WTC11 (cell line): ENCODE data around the gene PARD3B. TPM values are rescaled to one million over a fixed set of nuclear protein-coding genes. Genes with fewer than 3 reads are reported as not detected.

Experiments
- ATAC-seq: fragments of 200-7000 bp; cut with Tn5 transposase; 2 replicates; pipeline ENCODE4 v1.10.0; 2021; ENCODE audit warnings: mild to moderate bottlenecking, moderate library complexity
- CTCF ChIA-PET: fragments of 300-600 bp; sonication (Branson Sonifier 250); formaldehyde crosslinking; loops from one replicate; lab custom pipeline; 2021; ENCODE audit warnings: antibody characterized with exemption; lab: Charles Lee
- POLR2A ChIA-PET: fragments of 350-600 bp; sonication (Branson Sonifier 250); formaldehyde crosslinking; loops from one replicate; lab custom pipeline; 2021; ENCODE audit warnings: antibody characterized with exemption; lab: Charles Lee
- DNase-seq: peaks from one replicate; pipeline ENCODE4 v3.0.0; 2021; ENCODE audit warnings: low spot score
- H3K27ac Mint-ChIP-seq: 2 replicates; pipeline ENCODE4 v1.8.0; 2021; ENCODE audit warnings: mixed read lengths
- H3K27me3 Mint-ChIP-seq: 2 replicates; pipeline ENCODE4 v1.8.0; 2021; ENCODE audit warnings: low read depth, mild to moderate bottlenecking, moderate library complexity, mixed read lengths
- H3K36me3 Mint-ChIP-seq: 2 replicates; pipeline ENCODE4 v1.8.0; 2021; ENCODE audit warnings: mixed read lengths
- H3K4me1 Mint-ChIP-seq: 2 replicates; pipeline ENCODE4 v1.8.0; 2022; ENCODE audit warnings: mixed read lengths
- H3K4me3 Mint-ChIP-seq: 2 replicates; pipeline ENCODE4 v1.8.0; 2021; ENCODE audit warnings: mild to moderate bottlenecking, moderate library complexity, mixed read lengths
- H3K9me3 Mint-ChIP-seq: 2 replicates; pipeline ENCODE4 v1.8.0; 2021; ENCODE audit warnings: mixed read lengths
- ATF1 ChIP-seq: sonication (generic); formaldehyde crosslinking; IDR thresholded peaks from 2 replicates; pipeline ENCODE4 v1.8.1; 2023; ENCODE audit warnings: mild to moderate bottlenecking, moderate library complexity, missing genetic modification reagents
- CREM ChIP-seq: sonication (generic); formaldehyde crosslinking; IDR thresholded peaks from 2 replicates; pipeline ENCODE4 v1.8.1; 2022; ENCODE audit warnings: mild to moderate bottlenecking, missing genetic modification reagents, moderate library complexity
- HMGA2 ChIP-seq: fragments of 250-450 bp; sonication (Bioruptor Pico); IDR thresholded peaks from 2 replicates; pipeline ENCODE4 v1.4.0; 2021; ENCODE audit warnings: mild to moderate bottlenecking, moderate library complexity
- JUN ChIP-seq: sonication (generic); formaldehyde crosslinking; IDR thresholded peaks from 2 replicates; pipeline ENCODE4 v1.8.0; 2023; ENCODE audit warnings: mild to moderate bottlenecking, missing genetic modification reagents
- MXD4 ChIP-seq: fragments of 250-450 bp; sonication (Bioruptor Pico); IDR thresholded peaks from 2 replicates; pipeline ENCODE4 v1.8.0; 2021; ENCODE audit warnings: mild to moderate bottlenecking, moderate library complexity, borderline replicate concordance
- NFE2L1 ChIP-seq: sonication (generic); formaldehyde crosslinking; IDR thresholded peaks from 2 replicates; pipeline ENCODE4 v1.8.1; 2023; ENCODE audit warnings: missing genetic modification reagents
- NFYB ChIP-seq: sonication (generic); formaldehyde crosslinking; conservative IDR thresholded peaks from 2 replicates; pipeline ENCODE4 v1.8.0; 2022; ENCODE audit warnings: low read depth, missing genetic modification reagents
- SOX15 ChIP-seq: fragments of 250-450 bp; sonication (Bioruptor Pico); IDR thresholded peaks from 2 replicates; pipeline ENCODE4 v1.9.0; 2021; ENCODE audit warnings: mild to moderate bottlenecking
- TEAD4 ChIP-seq: sonication (generic); formaldehyde crosslinking; IDR thresholded peaks from 2 replicates; pipeline ENCODE4 v1.8.0; 2022; ENCODE audit warnings: mild to moderate bottlenecking, missing genetic modification reagents
- TP53 ChIP-seq: sonication (generic); formaldehyde crosslinking; IDR thresholded peaks from 2 replicates; pipeline ENCODE4 v1.8.1; 2023; ENCODE audit warnings: mild to moderate bottlenecking, missing genetic modification reagents
- ZNF121 ChIP-seq: sonication (generic); formaldehyde crosslinking; IDR thresholded peaks from 2 replicates; pipeline ENCODE4 v1.8.0; 2023; ENCODE audit warnings: missing genetic modification reagents
- ZNF232 ChIP-seq: sonication (generic); formaldehyde crosslinking; IDR thresholded peaks from 2 replicates; pipeline ENCODE4 v1.8.0; 2022; ENCODE audit warnings: mild to moderate bottlenecking, missing genetic modification reagents
- ZNF263 ChIP-seq: sonication (generic); formaldehyde crosslinking; IDR thresholded peaks from 2 replicates; pipeline ENCODE4 v1.8.1; 2022; ENCODE audit warnings: low read depth, mild to moderate bottlenecking, moderate library complexity, missing genetic modification reagents
- total RNA-seq: library from RNA; stranded (reverse); gene quantifications from 3 replicates; pipeline ENCODE4 v1.2.3, GENCODE V29; 2021
- TF ChIP-seq, protein P1 (sequence below): sonication (generic); formaldehyde crosslinking; IDR thresholded peaks from 2 replicates; pipeline ENCODE4 v1.8.0; 2023; ENCODE audit warnings: missing genetic modification reagents
- TF ChIP-seq, protein P2 (sequence below): sonication (generic); formaldehyde crosslinking; IDR thresholded peaks from 2 replicates; pipeline ENCODE4 v1.8.1; 2022; ENCODE audit warnings: mild to moderate bottlenecking, missing genetic modification reagents, moderate library complexity, borderline replicate concordance
- TF ChIP-seq, protein P3 (sequence below): sonication (generic); formaldehyde crosslinking; IDR thresholded peaks from 2 replicates; pipeline ENCODE4 v1.8.1; 2023; ENCODE audit warnings: mild to moderate bottlenecking, missing genetic modification reagents
- TF ChIP-seq, protein P4 (sequence below): fragments of 250-450 bp; sonication (Bioruptor Pico); IDR thresholded peaks from 2 replicates; pipeline ENCODE4 v1.9.0; 2021; ENCODE audit warnings: mild to moderate bottlenecking
- TF ChIP-seq, protein P5 (sequence below): sonication (generic); formaldehyde crosslinking; IDR thresholded peaks from 2 replicates; pipeline ENCODE4 v1.8.1; 2023; ENCODE audit warnings: mild to moderate bottlenecking, missing genetic modification reagents, borderline replicate concordance
- TF ChIP-seq, protein P6 (sequence below): sonication (generic); formaldehyde crosslinking; IDR thresholded peaks from 2 replicates; pipeline ENCODE4 v1.8.1; 2023; ENCODE audit warnings: mild to moderate bottlenecking, missing genetic modification reagents
- TF ChIP-seq, protein P7 (sequence below): fragments of 250-450 bp; sonication (Bioruptor Pico); IDR thresholded peaks from 2 replicates; pipeline ENCODE4 v2.1.2; 2022; ENCODE audit warnings: mild to moderate bottlenecking, moderate library complexity
- TF ChIP-seq, protein P8 (sequence below): fragments of 250-450 bp; sonication (Bioruptor Pico); IDR thresholded peaks from 2 replicates; pipeline ENCODE4 v1.8.0; 2021; ENCODE audit warnings: mild to moderate bottlenecking

The PARD3B gene
- total RNA-seq, 1 experiment from 2014 or later = 5.6 TPM

DNA sequence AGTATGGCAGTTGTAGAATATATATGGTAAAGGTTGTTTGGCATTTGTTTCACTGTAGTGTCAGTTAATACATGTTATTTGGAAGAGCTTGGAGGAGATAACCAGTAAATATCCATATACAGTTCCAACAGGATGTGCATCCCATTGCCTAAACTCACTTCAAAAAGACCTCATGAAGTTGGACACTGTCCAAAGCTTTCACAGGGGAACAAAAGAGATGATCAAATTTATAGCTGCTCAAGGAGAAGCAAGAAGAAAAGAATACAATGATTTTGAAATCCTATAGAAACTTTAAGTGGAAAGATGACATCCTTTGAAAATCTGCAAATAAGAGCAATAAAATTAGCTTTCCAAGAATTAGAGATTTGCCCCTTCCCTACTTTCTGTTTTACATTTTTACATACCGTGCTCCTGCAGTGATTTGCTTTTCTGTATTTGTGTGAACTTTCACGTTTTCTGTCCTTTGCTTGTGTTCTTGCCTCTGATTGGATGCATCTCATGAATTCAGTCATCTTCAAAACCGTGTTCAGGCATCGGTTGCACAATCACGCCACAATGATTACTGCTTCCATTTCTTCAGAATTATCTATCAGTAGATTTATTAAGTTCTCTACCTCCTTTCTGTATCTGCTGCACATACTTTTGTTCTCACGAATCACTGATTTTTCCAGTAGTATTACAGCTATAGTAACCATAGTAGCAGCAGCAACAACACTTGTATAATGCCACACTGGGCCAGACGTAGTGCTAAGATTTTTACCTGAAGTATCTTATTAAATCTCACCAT is 83.8 kb downstream of the PARD3B start:
- H3K4me3 Mint-ChIP-seq = no peak overlapping the region
- ATAC-seq = no peak
- no peak for DNase-seq
- CTCF ChIA-PET = interaction anchor here (0.7 kb wide), 1 partner anchor 369 kb away, joined by 5 read pairs; no protein-coding TSS in a partner anchor
- POLR2A ChIA-PET = no interaction called here
- no peaks in the 10 kb centered on the region for H3K4me1 Mint-ChIP-seq
- H3K36me3 Mint-ChIP-seq = no peaks in the 10 kb centered on the region
- no peak overlapping the region for H3K27ac Mint-ChIP-seq
- no peaks in the 10 kb centered on the region for H3K27me3 Mint-ChIP-seq
- TF ChIP-seq, protein P1, sequence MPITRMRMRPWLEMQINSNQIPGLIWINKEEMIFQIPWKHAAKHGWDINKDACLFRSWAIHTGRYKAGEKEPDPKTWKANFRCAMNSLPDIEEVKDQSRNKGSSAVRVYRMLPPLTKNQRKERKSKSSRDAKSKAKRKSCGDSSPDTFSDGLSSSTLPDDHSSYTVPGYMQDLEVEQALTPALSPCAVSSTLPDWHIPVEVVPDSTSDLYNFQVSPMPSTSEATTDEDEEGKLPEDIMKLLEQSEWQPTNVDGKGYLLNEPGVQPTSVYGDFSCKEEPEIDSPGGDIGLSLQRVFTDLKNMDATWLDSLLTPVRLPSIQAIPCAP (CRISPR knock-in tag) = no peak
- TF ChIP-seq NFE2L1 (CRISPR knock-in tag) = no peak
- TF ChIP-seq, protein P2, sequence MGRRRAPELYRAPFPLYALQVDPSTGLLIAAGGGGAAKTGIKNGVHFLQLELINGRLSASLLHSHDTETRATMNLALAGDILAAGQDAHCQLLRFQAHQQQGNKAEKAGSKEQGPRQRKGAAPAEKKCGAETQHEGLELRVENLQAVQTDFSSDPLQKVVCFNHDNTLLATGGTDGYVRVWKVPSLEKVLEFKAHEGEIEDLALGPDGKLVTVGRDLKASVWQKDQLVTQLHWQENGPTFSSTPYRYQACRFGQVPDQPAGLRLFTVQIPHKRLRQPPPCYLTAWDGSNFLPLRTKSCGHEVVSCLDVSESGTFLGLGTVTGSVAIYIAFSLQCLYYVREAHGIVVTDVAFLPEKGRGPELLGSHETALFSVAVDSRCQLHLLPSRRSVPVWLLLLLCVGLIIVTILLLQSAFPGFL (CRISPR knock-in tag) = no peak
- no peak for TF ChIP-seq ZNF121 (CRISPR knock-in tag)
- TF ChIP-seq CREM = no peak
- TF ChIP-seq TEAD4 (CRISPR knock-in tag) = no peak
- TF ChIP-seq, protein P3, sequence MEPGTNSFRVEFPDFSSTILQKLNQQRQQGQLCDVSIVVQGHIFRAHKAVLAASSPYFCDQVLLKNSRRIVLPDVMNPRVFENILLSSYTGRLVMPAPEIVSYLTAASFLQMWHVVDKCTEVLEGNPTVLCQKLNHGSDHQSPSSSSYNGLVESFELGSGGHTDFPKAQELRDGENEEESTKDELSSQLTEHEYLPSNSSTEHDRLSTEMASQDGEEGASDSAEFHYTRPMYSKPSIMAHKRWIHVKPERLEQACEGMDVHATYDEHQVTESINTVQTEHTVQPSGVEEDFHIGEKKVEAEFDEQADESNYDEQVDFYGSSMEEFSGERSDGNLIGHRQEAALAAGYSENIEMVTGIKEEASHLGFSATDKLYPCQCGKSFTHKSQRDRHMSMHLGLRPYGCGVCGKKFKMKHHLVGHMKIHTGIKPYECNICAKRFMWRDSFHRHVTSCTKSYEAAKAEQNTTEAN (CRISPR knock-in tag) = no peak
- no peak for TF ChIP-seq MXD4
- TF ChIP-seq JUN (CRISPR knock-in tag) = no peak
- TF ChIP-seq ZNF263 (CRISPR knock-in tag) = no peak
- TF ChIP-seq, protein P4, sequence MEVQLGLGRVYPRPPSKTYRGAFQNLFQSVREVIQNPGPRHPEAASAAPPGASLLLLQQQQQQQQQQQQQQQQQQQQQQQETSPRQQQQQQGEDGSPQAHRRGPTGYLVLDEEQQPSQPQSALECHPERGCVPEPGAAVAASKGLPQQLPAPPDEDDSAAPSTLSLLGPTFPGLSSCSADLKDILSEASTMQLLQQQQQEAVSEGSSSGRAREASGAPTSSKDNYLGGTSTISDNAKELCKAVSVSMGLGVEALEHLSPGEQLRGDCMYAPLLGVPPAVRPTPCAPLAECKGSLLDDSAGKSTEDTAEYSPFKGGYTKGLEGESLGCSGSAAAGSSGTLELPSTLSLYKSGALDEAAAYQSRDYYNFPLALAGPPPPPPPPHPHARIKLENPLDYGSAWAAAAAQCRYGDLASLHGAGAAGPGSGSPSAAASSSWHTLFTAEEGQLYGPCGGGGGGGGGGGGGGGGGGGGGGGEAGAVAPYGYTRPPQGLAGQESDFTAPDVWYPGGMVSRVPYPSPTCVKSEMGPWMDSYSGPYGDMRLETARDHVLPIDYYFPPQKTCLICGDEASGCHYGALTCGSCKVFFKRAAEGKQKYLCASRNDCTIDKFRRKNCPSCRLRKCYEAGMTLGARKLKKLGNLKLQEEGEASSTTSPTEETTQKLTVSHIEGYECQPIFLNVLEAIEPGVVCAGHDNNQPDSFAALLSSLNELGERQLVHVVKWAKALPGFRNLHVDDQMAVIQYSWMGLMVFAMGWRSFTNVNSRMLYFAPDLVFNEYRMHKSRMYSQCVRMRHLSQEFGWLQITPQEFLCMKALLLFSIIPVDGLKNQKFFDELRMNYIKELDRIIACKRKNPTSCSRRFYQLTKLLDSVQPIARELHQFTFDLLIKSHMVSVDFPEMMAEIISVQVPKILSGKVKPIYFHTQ (CRISPR knock-in tag) = no peak
- TF ChIP-seq NFYB (CRISPR knock-in tag) = no peak
- no peak for TF ChIP-seq SOX15 (CRISPR knock-in tag)
- TF ChIP-seq, protein P5, sequence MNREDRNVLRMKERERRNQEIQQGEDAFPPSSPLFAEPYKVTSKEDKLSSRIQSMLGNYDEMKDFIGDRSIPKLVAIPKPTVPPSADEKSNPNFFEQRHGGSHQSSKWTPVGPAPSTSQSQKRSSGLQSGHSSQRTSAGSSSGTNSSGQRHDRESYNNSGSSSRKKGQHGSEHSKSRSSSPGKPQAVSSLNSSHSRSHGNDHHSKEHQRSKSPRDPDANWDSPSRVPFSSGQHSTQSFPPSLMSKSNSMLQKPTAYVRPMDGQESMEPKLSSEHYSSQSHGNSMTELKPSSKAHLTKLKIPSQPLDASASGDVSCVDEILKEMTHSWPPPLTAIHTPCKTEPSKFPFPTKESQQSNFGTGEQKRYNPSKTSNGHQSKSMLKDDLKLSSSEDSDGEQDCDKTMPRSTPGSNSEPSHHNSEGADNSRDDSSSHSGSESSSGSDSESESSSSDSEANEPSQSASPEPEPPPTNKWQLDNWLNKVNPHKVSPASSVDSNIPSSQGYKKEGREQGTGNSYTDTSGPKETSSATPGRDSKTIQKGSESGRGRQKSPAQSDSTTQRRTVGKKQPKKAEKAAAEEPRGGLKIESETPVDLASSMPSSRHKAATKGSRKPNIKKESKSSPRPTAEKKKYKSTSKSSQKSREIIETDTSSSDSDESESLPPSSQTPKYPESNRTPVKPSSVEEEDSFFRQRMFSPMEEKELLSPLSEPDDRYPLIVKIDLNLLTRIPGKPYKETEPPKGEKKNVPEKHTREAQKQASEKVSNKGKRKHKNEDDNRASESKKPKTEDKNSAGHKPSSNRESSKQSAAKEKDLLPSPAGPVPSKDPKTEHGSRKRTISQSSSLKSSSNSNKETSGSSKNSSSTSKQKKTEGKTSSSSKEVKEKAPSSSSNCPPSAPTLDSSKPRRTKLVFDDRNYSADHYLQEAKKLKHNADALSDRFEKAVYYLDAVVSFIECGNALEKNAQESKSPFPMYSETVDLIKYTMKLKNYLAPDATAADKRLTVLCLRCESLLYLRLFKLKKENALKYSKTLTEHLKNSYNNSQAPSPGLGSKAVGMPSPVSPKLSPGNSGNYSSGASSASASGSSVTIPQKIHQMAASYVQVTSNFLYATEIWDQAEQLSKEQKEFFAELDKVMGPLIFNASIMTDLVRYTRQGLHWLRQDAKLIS (CRISPR knock-in tag) = no peak
- H3K9me3 Mint-ChIP-seq = no peaks in the 10 kb centered on the region

DNA sequence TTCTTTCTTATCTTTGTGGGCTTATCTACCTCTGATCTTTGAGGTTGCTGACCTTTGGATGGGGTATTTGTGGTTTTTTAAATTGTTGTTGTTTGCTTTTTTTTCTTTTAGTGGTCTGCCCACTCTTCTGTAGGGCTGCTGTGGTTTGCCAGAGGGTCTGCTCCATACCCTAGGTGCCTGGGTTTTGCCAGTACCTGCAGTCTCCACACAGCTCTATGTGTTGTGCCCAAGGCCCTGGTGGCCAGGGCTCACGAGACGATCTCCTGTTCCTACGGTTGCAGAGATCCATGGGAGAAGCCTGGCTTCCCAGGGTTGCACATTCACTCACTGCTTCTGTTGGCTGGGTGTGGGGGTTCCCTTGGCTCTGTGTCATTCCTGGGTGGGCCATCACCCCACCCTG is 87.1 kb downstream of the PARD3B start:
- no peak for DNase-seq
- no peak overlapping the region for H3K4me3 Mint-ChIP-seq
- no peak for ATAC-seq
- no peaks in the 10 kb centered on the region for H3K4me1 Mint-ChIP-seq
- no peaks in the 10 kb centered on the region for H3K9me3 Mint-ChIP-seq
- ChIA-PET POLR2A (no interaction called here), CTCF (no interaction called here)
- no peaks in the 10 kb centered on the region for H3K36me3 Mint-ChIP-seq
- H3K27me3 Mint-ChIP-seq = no peaks in the 10 kb centered on the region
- H3K27ac Mint-ChIP-seq = no peak overlapping the region
- no peak for TF ChIP-seq TP53 (CRISPR knock-in tag)
- TF ChIP-seq HMGA2 (CRISPR knock-in tag) = no peak
- TF ChIP-seq, protein P6, sequence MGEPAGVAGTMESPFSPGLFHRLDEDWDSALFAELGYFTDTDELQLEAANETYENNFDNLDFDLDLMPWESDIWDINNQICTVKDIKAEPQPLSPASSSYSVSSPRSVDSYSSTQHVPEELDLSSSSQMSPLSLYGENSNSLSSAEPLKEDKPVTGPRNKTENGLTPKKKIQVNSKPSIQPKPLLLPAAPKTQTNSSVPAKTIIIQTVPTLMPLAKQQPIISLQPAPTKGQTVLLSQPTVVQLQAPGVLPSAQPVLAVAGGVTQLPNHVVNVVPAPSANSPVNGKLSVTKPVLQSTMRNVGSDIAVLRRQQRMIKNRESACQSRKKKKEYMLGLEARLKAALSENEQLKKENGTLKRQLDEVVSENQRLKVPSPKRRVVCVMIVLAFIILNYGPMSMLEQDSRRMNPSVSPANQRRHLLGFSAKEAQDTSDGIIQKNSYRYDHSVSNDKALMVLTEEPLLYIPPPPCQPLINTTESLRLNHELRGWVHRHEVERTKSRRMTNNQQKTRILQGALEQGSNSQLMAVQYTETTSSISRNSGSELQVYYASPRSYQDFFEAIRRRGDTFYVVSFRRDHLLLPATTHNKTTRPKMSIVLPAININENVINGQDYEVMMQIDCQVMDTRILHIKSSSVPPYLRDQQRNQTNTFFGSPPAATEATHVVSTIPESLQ = no peak
- TF ChIP-seq ZNF232 (CRISPR knock-in tag) = no peak
- no peak for TF ChIP-seq MXD4
- TF ChIP-seq, protein P7, sequence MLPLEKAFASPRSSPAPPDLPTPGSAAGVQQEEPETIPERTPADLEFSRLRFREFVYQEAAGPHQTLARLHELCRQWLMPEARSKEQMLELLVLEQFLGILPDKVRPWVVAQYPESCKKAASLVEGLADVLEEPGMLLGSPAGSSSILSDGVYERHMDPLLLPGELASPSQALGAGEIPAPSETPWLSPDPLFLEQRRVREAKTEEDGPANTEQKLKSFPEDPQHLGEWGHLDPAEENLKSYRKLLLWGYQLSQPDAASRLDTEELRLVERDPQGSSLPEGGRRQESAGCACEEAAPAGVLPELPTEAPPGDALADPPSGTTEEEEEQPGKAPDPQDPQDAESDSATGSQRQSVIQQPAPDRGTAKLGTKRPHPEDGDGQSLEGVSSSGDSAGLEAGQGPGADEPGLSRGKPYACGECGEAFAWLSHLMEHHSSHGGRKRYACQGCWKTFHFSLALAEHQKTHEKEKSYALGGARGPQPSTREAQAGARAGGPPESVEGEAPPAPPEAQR (CRISPR knock-in tag) = no peak
- TF ChIP-seq, protein P8, sequence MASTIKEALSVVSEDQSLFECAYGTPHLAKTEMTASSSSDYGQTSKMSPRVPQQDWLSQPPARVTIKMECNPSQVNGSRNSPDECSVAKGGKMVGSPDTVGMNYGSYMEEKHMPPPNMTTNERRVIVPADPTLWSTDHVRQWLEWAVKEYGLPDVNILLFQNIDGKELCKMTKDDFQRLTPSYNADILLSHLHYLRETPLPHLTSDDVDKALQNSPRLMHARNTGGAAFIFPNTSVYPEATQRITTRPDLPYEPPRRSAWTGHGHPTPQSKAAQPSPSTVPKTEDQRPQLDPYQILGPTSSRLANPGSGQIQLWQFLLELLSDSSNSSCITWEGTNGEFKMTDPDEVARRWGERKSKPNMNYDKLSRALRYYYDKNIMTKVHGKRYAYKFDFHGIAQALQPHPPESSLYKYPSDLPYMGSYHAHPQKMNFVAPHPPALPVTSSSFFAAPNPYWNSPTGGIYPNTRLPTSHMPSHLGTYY = no peak
- TF ChIP-seq ATF1 (CRISPR knock-in tag) = no peak
